ACC112 (cell line): ENCODE data around the gene SLC8A1.

Source experiments
- H2AFZ ChIP-seq: fragments of 200-600 bp; sonication (generic); one replicate; pipeline ENCODE4 v1.6.0; 2017; ENCODE audit warnings: antibody characterized with exemption, low read length; ENCODE audit not compliant: unreplicated experiment
- H3K27ac ChIP-seq: fragments of 200-600 bp; sonication (generic); 2 replicates; pipeline ENCODE4 v1.5.1; 2014; ENCODE audit warnings: low read depth, mild to moderate bottlenecking, antibody characterized with exemption, low read length, moderate library complexity
- H3K27me3 ChIP-seq: fragments of 200-600 bp; sonication (generic); 2 replicates; pipeline ENCODE4 v1.6.1; 2014; ENCODE audit warnings: mild to moderate bottlenecking, antibody characterized with exemption, low read length, moderate library complexity, mixed read lengths; ENCODE audit not compliant: insufficient read depth
- H3K36me3 ChIP-seq: fragments of 200-600 bp; sonication (generic); 2 replicates; pipeline ENCODE4 v1.6.1; 2016; ENCODE audit warnings: mild to moderate bottlenecking, antibody characterized with exemption, low read length, moderate library complexity, mixed read lengths; ENCODE audit not compliant: insufficient read depth
- H3K4me1 ChIP-seq: fragments of 200-600 bp; sonication (generic); one replicate; pipeline ENCODE4 v1.6.1; 2016; ENCODE audit warnings: low read length, mixed read lengths; ENCODE audit not compliant: insufficient read depth, unreplicated experiment, control insufficient read depth
- H3K4me3 ChIP-seq: fragments of 200-600 bp; sonication (generic); 2 replicates; pipeline ENCODE4 v1.5.1; 2014; ENCODE audit warnings: mild to moderate bottlenecking, low read depth, low read length
- H3K79me2 ChIP-seq: fragments of 200-600 bp; sonication (generic); one replicate; pipeline ENCODE4 v1.6.0; 2016; ENCODE audit warnings: low read length; ENCODE audit not compliant: control insufficient read depth, unreplicated experiment, insufficient read depth

The SLC8A1 gene

GRCh38 chr2:40428439-40428838, 23.5 kb downstream of the SLC8A1 start:
- H3K36me3 ChIP-seq = no peaks in the 10 kb centered on the region
- peaks cover 23% of the 10 kb centered on the region for H3K4me1 ChIP-seq
- H3K27ac ChIP-seq = no peak overlapping the region
- no peak overlapping the region for H3K4me3 ChIP-seq
- no peaks in the 10 kb centered on the region for H3K27me3 ChIP-seq
- H2AFZ ChIP-seq = no peak overlapping the region
- no peaks in the 10 kb centered on the region for H3K79me2 ChIP-seq

GRCh38 chr2:40421631-40422297, 30.1 kb downstream of the SLC8A1 start:
- H3K27ac ChIP-seq = no peak overlapping the region
- no peaks in the 10 kb centered on the region for H3K36me3 ChIP-seq
- H3K79me2 ChIP-seq = no peaks in the 10 kb centered on the region
- no peak overlapping the region for H3K4me3 ChIP-seq
- no peaks in the 10 kb centered on the region for H3K27me3 ChIP-seq
- no peaks in the 10 kb centered on the region for H3K4me1 ChIP-seq
- H2AFZ ChIP-seq = no peak overlapping the region

GRCh38 chr2:40420478-40420877, 31.4 kb downstream of the SLC8A1 start:
- Histone ChIP-seq H3K27me3 (no peaks in the 10 kb centered on the region), H3K27ac (no peak overlapping the region), H3K4me1 (peaks cover 6% of the 10 kb centered on the region), H3K4me3 (no peak overlapping the region), H2AFZ (no peak overlapping the region), H3K79me2 (no peaks in the 10 kb centered on the region), H3K36me3 (no peaks in the 10 kb centered on the region)

- H3K79me2 ChIP-seq = no peaks in the 10 kb centered on the region
- H3K4me3 ChIP-seq = no peak overlapping the region
- H3K27me3 ChIP-seq = no peaks in the 10 kb centered on the region
- peaks cover 6% of the 10 kb centered on the region for H3K4me1 ChIP-seq
- no peaks in the 10 kb centered on the region for H3K36me3 ChIP-seq
- H2AFZ ChIP-seq = no peak overlapping the region
- no peak overlapping the region for H3K27ac ChIP-seq
These were observed 32.5 kb downstream of the SLC8A1 start for GRCh38 chr2:40419364-40419762.

- no peaks in the 10 kb centered on the region for H3K36me3 ChIP-seq
- no peaks in the 10 kb centered on the region for H3K79me2 ChIP-seq
- no peak overlapping the region for H3K27ac ChIP-seq
- H3K4me1 ChIP-seq = peaks cover 6% of the 10 kb centered on the region
- H2AFZ ChIP-seq = no peak overlapping the region
- no peak overlapping the region for H3K4me3 ChIP-seq
- no peaks in the 10 kb centered on the region for H3K27me3 ChIP-seq
These were observed 33.1 kb downstream of the SLC8A1 start for GRCh38 chr2:40418614-40419363.

- no peaks in the 10 kb centered on the region for H3K27me3 ChIP-seq
- H2AFZ ChIP-seq = no peak overlapping the region
- no peaks in the 10 kb centered on the region for H3K36me3 ChIP-seq
- no peaks in the 10 kb centered on the region for H3K79me2 ChIP-seq
- no peak overlapping the region for H3K4me3 ChIP-seq
- H3K4me1 ChIP-seq = peaks cover 14% of the 10 kb centered on the region
- no peak overlapping the region for H3K27ac ChIP-seq
These were observed 35.4 kb downstream of the SLC8A1 start for GRCh38 chr2:40416486-40416885.

- no peak overlapping the region for H2AFZ ChIP-seq
- peaks cover 14% of the 10 kb centered on the region for H3K4me1 ChIP-seq
- H3K27me3 ChIP-seq = no peaks in the 10 kb centered on the region
- peaks cover 4% of the 10 kb centered on the region for H3K79me2 ChIP-seq
- no peaks in the 10 kb centered on the region for H3K36me3 ChIP-seq
- H3K4me3 ChIP-seq = no peak overlapping the region
- no peak overlapping the region for H3K27ac ChIP-seq
These were observed 36.5 kb downstream of the SLC8A1 start for GRCh38 chr2:40415391-40415790.

GRCh38 chr2:40412456-40412855, 39.4 kb downstream of the SLC8A1 start:
- Histone ChIP-seq H2AFZ (no peak overlapping the region), H3K79me2 (peaks cover 4% of the 10 kb centered on the region), H3K4me1 (peaks cover 14% of the 10 kb centered on the region), H3K4me3 (no peak overlapping the region), H3K27me3 (no peaks in the 10 kb centered on the region), H3K36me3 (no peaks in the 10 kb centered on the region), H3K27ac (no peak overlapping the region)

GRCh38 chr2:40410695-40411094, 41.2 kb downstream of the SLC8A1 start:
- H2AFZ ChIP-seq = no peak overlapping the region

GRCh38 chr2:40409734-40410133, 42.2 kb downstream of the SLC8A1 start:
- no peak overlapping the region for H3K27ac ChIP-seq
- H3K4me1 ChIP-seq = peaks cover 8% of the 10 kb centered on the region
- peaks cover 4% of the 10 kb centered on the region for H3K79me2 ChIP-seq
- no peaks in the 10 kb centered on the region for H3K27me3 ChIP-seq
- H3K4me3 ChIP-seq = no peak overlapping the region
- no peak overlapping the region for H2AFZ ChIP-seq
- no peaks in the 10 kb centered on the region for H3K36me3 ChIP-seq

More at GRCh38 chr2:40410695-40411094, 41.2 kb downstream of the SLC8A1 start:
- Histone ChIP-seq H3K27ac (no peak overlapping the region), H3K79me2 (peaks cover 4% of the 10 kb centered on the region), H3K4me3 (no peak overlapping the region), H3K36me3 (no peaks in the 10 kb centered on the region), H3K27me3 (no peaks in the 10 kb centered on the region), H3K4me1 (peaks cover 8% of the 10 kb centered on the region)
